Body of pancreas (tissue), 4 donors: ENCODE measurements around the gene EIF4G2.

Experiments used
- POLR2A ChIP-seq, 3 donors: fragments of 450-650 bp; IDR thresholded peaks; one replicate each; pipeline ENCODE4 v1.6.1; 2016; ENCODE audit warnings: antibody characterized with exemption in 3 of 3, mild to moderate bottlenecking in 2 of 3
- TF ChIP-seq, protein P1 (sequence below), 7 experiments: fragments of 450-650 bp in 4 of 7; fragments of 200-600 bp in 3 of 7; sonication (generic) in 3 of 7; IDR thresholded peaks; one replicate each; pipeline ENCODE4 v1.5.1; 2016 to 2019; ENCODE audit warnings: antibody characterized with exemption in 7 of 7

DNA sequence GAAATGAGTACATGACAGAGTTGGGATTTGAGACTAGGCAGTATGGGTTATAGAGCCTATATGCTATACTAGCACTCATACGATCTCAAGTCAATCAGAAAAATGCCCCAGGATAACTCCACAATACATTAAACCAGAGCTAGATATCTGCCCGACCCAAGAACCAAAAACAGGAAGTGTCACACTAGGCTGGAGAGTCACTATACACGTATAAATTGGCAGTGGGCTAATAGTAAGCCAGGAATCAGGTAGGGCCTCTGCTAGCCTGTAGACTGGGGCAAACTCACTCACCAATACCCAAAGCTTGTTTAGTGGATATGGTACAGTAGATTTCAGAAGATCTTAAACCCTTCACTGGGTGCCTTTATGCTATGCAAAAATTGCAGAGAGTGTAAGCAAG lies 16.2 kb upstream of the EIF4G2 start:
- TF ChIP-seq, protein P1, sequence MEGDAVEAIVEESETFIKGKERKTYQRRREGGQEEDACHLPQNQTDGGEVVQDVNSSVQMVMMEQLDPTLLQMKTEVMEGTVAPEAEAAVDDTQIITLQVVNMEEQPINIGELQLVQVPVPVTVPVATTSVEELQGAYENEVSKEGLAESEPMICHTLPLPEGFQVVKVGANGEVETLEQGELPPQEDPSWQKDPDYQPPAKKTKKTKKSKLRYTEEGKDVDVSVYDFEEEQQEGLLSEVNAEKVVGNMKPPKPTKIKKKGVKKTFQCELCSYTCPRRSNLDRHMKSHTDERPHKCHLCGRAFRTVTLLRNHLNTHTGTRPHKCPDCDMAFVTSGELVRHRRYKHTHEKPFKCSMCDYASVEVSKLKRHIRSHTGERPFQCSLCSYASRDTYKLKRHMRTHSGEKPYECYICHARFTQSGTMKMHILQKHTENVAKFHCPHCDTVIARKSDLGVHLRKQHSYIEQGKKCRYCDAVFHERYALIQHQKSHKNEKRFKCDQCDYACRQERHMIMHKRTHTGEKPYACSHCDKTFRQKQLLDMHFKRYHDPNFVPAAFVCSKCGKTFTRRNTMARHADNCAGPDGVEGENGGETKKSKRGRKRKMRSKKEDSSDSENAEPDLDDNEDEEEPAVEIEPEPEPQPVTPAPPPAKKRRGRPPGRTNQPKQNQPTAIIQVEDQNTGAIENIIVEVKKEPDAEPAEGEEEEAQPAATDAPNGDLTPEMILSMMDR (IDR thresholded peaks at IDR 0.05): no peak
- TF ChIP-seq POLR2A (IDR thresholded peaks at IDR 0.05): no peak
